ENCODE data around the gene PKP4.

Gene PKP4

DNA sequence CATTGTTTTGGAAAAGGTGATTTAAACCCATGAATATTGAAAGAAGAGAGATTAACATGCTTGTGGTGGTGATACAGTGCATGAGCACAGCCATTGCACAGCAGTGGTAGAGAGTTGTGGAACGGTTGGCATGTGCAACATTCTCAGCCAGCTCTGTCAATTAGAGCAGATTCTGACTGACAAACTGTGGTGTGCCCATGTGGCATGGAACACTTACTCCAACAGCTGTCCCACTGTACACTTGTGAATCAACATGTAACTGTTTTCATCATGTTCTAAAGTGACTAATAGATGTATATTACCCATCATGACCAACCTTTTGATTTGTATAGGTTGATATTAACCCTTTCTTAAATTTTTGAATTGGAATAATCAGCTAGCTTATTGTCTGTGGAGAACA lies 55.6 kb downstream of the PKP4 start:
- TF ChIP-seq, protein P1, sequence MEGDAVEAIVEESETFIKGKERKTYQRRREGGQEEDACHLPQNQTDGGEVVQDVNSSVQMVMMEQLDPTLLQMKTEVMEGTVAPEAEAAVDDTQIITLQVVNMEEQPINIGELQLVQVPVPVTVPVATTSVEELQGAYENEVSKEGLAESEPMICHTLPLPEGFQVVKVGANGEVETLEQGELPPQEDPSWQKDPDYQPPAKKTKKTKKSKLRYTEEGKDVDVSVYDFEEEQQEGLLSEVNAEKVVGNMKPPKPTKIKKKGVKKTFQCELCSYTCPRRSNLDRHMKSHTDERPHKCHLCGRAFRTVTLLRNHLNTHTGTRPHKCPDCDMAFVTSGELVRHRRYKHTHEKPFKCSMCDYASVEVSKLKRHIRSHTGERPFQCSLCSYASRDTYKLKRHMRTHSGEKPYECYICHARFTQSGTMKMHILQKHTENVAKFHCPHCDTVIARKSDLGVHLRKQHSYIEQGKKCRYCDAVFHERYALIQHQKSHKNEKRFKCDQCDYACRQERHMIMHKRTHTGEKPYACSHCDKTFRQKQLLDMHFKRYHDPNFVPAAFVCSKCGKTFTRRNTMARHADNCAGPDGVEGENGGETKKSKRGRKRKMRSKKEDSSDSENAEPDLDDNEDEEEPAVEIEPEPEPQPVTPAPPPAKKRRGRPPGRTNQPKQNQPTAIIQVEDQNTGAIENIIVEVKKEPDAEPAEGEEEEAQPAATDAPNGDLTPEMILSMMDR (IDR thresholded peaks at IDR 0.05; ENCODE audit: borderline replicate concordance, extremely low read depth, low read length, poor library complexity, severe bottlenecking) = no peak
- no peak for TF ChIP-seq EZH2 (IDR thresholded peaks at IDR 0.05; ENCODE audit: borderline replicate concordance, low read depth, low read length, severe bottlenecking)
- DNase-seq (no peak), ATAC-seq (ENCODE audit: insufficient read depth, low read depth) (no peak)
- H3K4me1 ChIP-seq (ENCODE audit: insufficient read depth, low read length) = no peaks in the 10 kb centered on the region
- peaks cover 8% of the 10 kb centered on the region; the same call in 1 of the 2 replicates for H4K20me1 ChIP-seq (ENCODE audit: insufficient read depth, low read length)
- H3K4me3 ChIP-seq (ENCODE audit: low read depth in 1 of 2, low read length in 2 of 2) = no peak overlapping the region
- no peak overlapping the region for H3K4me2 ChIP-seq (ENCODE audit: insufficient read depth, low read length)
- no peak overlapping the region for H3K9ac ChIP-seq (ENCODE audit: low read depth, low read length)
- no peaks in the 10 kb centered on the region for H3K36me3 ChIP-seq (ENCODE audit: insufficient read depth, low read length)
- H2AFZ ChIP-seq (ENCODE audit: low read depth, low read length) = no peak overlapping the region
- no peak overlapping the region for H3K27ac ChIP-seq (ENCODE audit: low read length)
- peaks cover 6% of the 10 kb centered on the region for H3K79me2 ChIP-seq (ENCODE audit: insufficient read depth, low read length)
- H3K27me3 ChIP-seq (ENCODE audit: insufficient read depth, low read length, poor library complexity) = no peaks in the 10 kb centered on the region
- H3K9me3 ChIP-seq (ENCODE audit: insufficient read depth, low read length, severe bottlenecking) = no peaks in the 10 kb centered on the region

DNA sequence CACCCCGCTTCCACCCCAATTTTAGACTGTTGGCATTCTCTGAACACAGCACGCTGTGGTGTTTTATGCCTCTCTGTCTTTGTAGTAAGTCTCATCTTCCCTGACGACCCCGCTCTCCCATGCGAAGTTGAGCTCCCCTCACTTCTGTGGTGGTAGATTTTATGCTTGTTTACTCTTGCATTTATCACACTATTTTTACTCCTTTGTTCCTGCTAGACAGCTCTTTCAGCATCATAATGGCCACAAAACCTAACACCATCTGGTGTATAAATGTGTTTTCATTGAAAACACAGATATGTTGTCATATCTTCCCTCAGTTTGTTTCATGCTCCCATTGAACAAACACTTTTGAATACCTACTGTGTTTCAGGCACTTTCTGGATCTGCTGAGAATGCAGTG lies 57.1 kb downstream of the PKP4 start:
- Histone ChIP-seq H3K79me2 (ENCODE audit: insufficient read depth, low read length) (0 out of 2 replicates have a peak, but pooled peaks cover 4% of the 10 kb centered on the region), H3K36me3 (ENCODE audit: insufficient read depth, low read length) (no peaks in the 10 kb centered on the region), H3K27me3 (ENCODE audit: insufficient read depth, low read length, poor library complexity) (no peaks in the 10 kb centered on the region), H3K9ac (ENCODE audit: low read depth, low read length) (no peak overlapping the region), H2AFZ (ENCODE audit: low read depth, low read length) (no peak overlapping the region), H3K4me3 (ENCODE audit: low read depth in 1 of 2, low read length in 2 of 2) (no peak overlapping the region), H4K20me1 (ENCODE audit: insufficient read depth, low read length) (peaks cover 13% of the 10 kb centered on the region; the same call in 1 of the 2 replicates), H3K9me3 (ENCODE audit: insufficient read depth, low read length, severe bottlenecking) (no peaks in the 10 kb centered on the region), H3K27ac (ENCODE audit: low read length) (no peak overlapping the region), H3K4me1 (ENCODE audit: insufficient read depth, low read length) (no peaks in the 10 kb centered on the region), H3K4me2 (ENCODE audit: insufficient read depth, low read length) (no peak overlapping the region)
- TF ChIP-seq, protein P1 (IDR thresholded peaks at IDR 0.05; ENCODE audit: borderline replicate concordance, extremely low read depth, low read length, poor library complexity, severe bottlenecking) = no peak
- TF ChIP-seq EZH2 (IDR thresholded peaks at IDR 0.05; ENCODE audit: borderline replicate concordance, low read depth, low read length, severe bottlenecking) = no peak
- ATAC-seq (ENCODE audit: insufficient read depth, low read depth) (no peak), DNase-seq (no peak)

DNA sequence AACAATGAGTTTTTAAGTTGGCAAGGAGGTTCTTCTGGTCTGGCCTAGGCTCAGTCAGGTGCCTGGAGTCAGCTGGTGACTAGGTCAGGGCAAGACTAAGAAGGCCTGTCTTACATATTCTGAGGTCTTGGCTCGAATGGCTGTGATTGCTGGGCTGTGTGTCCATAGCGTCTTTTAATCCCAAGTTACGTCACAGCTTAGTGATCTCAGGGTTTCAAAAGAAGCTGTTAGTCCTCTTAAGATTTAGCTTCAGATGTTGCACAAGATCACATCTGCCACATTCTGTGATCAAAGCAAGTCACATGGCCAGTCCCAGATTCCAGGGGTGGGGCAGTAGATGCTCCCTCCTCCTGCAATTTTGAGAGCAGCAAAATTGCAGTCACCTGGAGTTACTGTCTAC lies 61.3 kb downstream of the PKP4 start:
- DNase-seq = no peak

More for the DNA sequence above, 61.3 kb downstream of the PKP4 start:
- Histone ChIP-seq H3K9me3 (ENCODE audit: insufficient read depth, low read length, severe bottlenecking) (peaks cover 5% of the 10 kb centered on the region), H3K27ac (ENCODE audit: low read length) (no peak overlapping the region), H3K36me3 (ENCODE audit: insufficient read depth, low read length) (peaks cover 5% of the 10 kb centered on the region; the same call in 1 of the 2 replicates), H3K27me3 (ENCODE audit: insufficient read depth, low read length, poor library complexity) (no peaks in the 10 kb centered on the region), H3K4me3 (ENCODE audit: low read depth in 1 of 2, low read length in 2 of 2) (no peak overlapping the region), H2AFZ (ENCODE audit: low read depth, low read length) (no peak overlapping the region), H3K4me1 (ENCODE audit: insufficient read depth, low read length) (no peaks in the 10 kb centered on the region), H3K9ac (ENCODE audit: low read depth, low read length) (no peak overlapping the region), H3K4me2 (ENCODE audit: insufficient read depth, low read length) (no peak overlapping the region), H3K79me2 (ENCODE audit: insufficient read depth, low read length) (0 out of 2 replicates have a peak, but pooled peaks cover 4% of the 10 kb centered on the region), H4K20me1 (ENCODE audit: insufficient read depth, low read length) (peaks cover 8% of the 10 kb centered on the region; the same call in 1 of the 2 replicates)
- no peak for TF ChIP-seq EZH2 (IDR thresholded peaks at IDR 0.05; ENCODE audit: borderline replicate concordance, low read depth, low read length, severe bottlenecking)
- TF ChIP-seq, protein P1 (IDR thresholded peaks at IDR 0.05; ENCODE audit: borderline replicate concordance, extremely low read depth, low read length, poor library complexity, severe bottlenecking) = no peak
- ATAC-seq (ENCODE audit: insufficient read depth, low read depth) = no peak
